Smooth muscle cell (in vitro differentiated cells): ENCODE data around the gene PVALEF. TPM values are rescaled to one million over a fixed set of nuclear protein-coding genes. Genes with fewer than 3 reads are reported as not detected.

ENCODE experiments used
- DNase-seq: peaks from one replicate; lab custom pipeline; 2025; ENCODE audit not compliant: unreplicated experiment; lab: John Stamatoyannopoulos, UW
- H2AFZ ChIP-seq: fragments of 200-600 bp; sonication (generic); 2 replicates; pipeline ENCODE4 v1.6.0; 2016; ENCODE audit warnings: antibody characterized with exemption, low read depth, mild to moderate bottlenecking
- H3F3A ChIP-seq: fragments of 200-600 bp; sonication (generic); 2 replicates; pipeline ENCODE4 v1.6.0; 2017; ENCODE audit warnings: antibody characterized with exemption, low read depth
- H3K27ac ChIP-seq: fragments of 200-600 bp; sonication (generic); 2 replicates; pipeline ENCODE4 v1.5.1; 2016; ENCODE audit warnings: low read depth, mild to moderate bottlenecking
- H3K27me3 ChIP-seq: fragments of 200-600 bp; sonication (generic); 2 replicates; pipeline ENCODE4 v1.6.1; 2016; ENCODE audit warnings: low read depth, mild to moderate bottlenecking
- H3K36me3 ChIP-seq: fragments of 200-600 bp; sonication (generic); 2 replicates; pipeline ENCODE4 v1.5.1; 2016; ENCODE audit warnings: low read depth
- H3K4me1 ChIP-seq: fragments of 200-600 bp; sonication (generic); 2 replicates; pipeline ENCODE4 v1.5.1; 2016; ENCODE audit warnings: low read depth
- H3K4me2 ChIP-seq: fragments of 200-600 bp; sonication (generic); 2 replicates; pipeline ENCODE4 v1.6.0; 2016; ENCODE audit warnings: mild to moderate bottlenecking
- H3K4me3 ChIP-seq: fragments of 200-600 bp; sonication (generic); 2 replicates; pipeline ENCODE4 v1.5.1; 2016; ENCODE audit warnings: mild to moderate bottlenecking
- H3K79me2 ChIP-seq: fragments of 200-600 bp; sonication (generic); 2 replicates; pipeline ENCODE4 v1.6.0; 2016; ENCODE audit warnings: low read depth, mild to moderate bottlenecking
- H3K9ac ChIP-seq: fragments of 200-600 bp; sonication (generic); 2 replicates; pipeline ENCODE4 v1.6.0; 2016; ENCODE audit warnings: low read depth
- H3K9me3 ChIP-seq: fragments of 200-600 bp; sonication (generic); replicated peaks from 2 replicates; pipeline ENCODE4 v1.5.1; 2016; ENCODE audit warnings: low read depth
- H4K20me1 ChIP-seq: fragments of 200-600 bp; sonication (generic); 2 replicates; pipeline ENCODE4 v1.6.0; 2016; ENCODE audit warnings: low read depth
- WGBS: methylation state at CpG from one replicate; pipeline ENCODE4 v1.1.7; 2016; ENCODE audit warnings: low lambda C conversion rate; 5-methylcytosine and 5-hydroxymethylcytosine counted together
- polyA plus RNA-seq: library from polyadenylated mRNA; unstranded; fragments of >200 nt; fragmentation: Nextera tagmentation; extraction: Ambion mirVana; gene quantifications from 2 replicates; pipeline ENCODE4 v1.2.1, GENCODE V29; 2016
- total RNA-seq: library from RNA; depleted of rRNA; stranded (reverse); fragments of >200 nt; gene quantifications from 2 replicates; pipeline ENCODE4 v1.2.3, GENCODE V29; 2014
- TF ChIP-seq, protein P1 (sequence below): fragments of 200-600 bp; sonication (generic); IDR thresholded peaks from 2 replicates; pipeline ENCODE4 v1.5.1; 2017; ENCODE audit warnings: borderline replicate concordance, mild to moderate bottlenecking, antibody characterized with exemption; ENCODE audit not compliant: insufficient read depth, poor library complexity, severe bottlenecking

Gene PVALEF
- total and polyA plus RNA-seq, 2 experiments from 2014 or later, result not detected

DNA sequence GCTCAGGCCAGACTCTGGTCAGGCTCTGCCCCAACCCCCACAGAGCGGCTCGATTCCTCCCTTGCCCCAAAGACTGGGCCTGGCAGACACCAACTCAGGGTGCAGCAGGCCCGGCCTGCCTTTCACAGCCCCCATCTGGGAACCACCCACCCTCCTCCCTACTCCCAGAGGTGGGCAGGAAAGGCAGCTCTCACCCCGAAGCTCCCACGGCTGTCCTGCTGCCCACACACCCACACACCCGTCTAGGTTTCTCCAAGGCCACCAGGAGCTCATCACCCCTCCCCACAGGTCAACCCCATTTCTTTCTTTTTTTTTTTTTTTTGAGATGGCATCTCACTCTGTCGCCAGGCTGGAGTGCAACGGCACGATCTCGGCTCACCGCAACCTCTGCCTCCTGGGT, 53.7 kb downstream of the PVALEF start:
- no peaks in the 10 kb centered on the region for H3F3A ChIP-seq
- H3K4me1 ChIP-seq, result peaks cover 17% of the 10 kb centered on the region
- H4K20me1 ChIP-seq, result no peaks in the 10 kb centered on the region
- no peak overlapping the region for H3K9ac ChIP-seq
- no peak overlapping the region for H2AFZ ChIP-seq
- TF ChIP-seq, protein P1, sequence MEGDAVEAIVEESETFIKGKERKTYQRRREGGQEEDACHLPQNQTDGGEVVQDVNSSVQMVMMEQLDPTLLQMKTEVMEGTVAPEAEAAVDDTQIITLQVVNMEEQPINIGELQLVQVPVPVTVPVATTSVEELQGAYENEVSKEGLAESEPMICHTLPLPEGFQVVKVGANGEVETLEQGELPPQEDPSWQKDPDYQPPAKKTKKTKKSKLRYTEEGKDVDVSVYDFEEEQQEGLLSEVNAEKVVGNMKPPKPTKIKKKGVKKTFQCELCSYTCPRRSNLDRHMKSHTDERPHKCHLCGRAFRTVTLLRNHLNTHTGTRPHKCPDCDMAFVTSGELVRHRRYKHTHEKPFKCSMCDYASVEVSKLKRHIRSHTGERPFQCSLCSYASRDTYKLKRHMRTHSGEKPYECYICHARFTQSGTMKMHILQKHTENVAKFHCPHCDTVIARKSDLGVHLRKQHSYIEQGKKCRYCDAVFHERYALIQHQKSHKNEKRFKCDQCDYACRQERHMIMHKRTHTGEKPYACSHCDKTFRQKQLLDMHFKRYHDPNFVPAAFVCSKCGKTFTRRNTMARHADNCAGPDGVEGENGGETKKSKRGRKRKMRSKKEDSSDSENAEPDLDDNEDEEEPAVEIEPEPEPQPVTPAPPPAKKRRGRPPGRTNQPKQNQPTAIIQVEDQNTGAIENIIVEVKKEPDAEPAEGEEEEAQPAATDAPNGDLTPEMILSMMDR, result no peak
- no peaks in the 10 kb centered on the region for H3K27me3 ChIP-seq
- WGBS, result 96% methylated on average over 11 of the region's 11 CpGs
- no peaks in the 10 kb centered on the region for H3K9me3 ChIP-seq
- no peak for DNase-seq
- H3K4me3 ChIP-seq, result no peak overlapping the region
- no peak overlapping the region for H3K4me2 ChIP-seq
- no peak overlapping the region for H3K27ac ChIP-seq
- H3K79me2 ChIP-seq, result peaks cover 7% of the 10 kb centered on the region
- no peaks in the 10 kb centered on the region for H3K36me3 ChIP-seq

DNA sequence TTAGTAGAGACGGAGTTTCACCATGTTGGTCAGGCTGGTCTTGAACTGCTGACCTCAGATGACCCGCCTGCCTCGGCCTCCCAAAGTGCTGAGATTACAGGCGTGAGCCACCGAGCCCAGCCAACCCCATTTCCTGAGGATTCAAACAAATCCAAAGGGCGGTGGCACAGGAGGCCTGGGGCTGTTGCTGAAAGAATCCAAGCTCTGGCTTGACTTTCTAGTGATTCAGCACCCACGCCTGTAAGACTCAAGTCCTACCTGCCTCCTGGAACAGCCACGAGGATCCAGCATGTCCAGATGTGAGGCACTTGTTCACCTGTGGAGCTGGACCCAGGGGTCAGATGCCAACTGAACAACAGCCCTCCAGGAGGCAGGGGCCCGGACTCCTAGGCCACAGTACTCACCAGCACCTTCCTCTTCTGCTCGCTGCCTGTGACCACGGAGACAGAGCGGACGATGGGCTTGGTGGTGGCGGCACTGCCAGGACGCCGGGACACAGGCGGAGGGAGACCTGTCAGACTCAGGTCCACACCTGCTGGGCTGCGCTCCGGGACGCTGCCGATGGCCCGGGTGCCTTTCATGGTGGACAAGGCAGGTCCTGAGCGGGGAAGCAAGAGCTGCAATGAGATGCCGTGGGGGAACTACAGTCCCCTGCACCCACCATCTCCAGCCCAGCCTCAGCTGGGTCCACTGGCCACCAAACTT, 54.3 kb downstream of the PVALEF start:
- no peak overlapping the region for H3K27ac ChIP-seq
- no peak for DNase-seq
- 98% methylated on average over 24 of the region's 24 CpGs for WGBS
- H3K9me3 ChIP-seq, result no peaks in the 10 kb centered on the region
- no peaks in the 10 kb centered on the region for H3F3A ChIP-seq
- no peaks in the 10 kb centered on the region for H3K27me3 ChIP-seq
- no peaks in the 10 kb centered on the region for H3K36me3 ChIP-seq
- peaks cover 7% of the 10 kb centered on the region for H3K79me2 ChIP-seq
- H4K20me1 ChIP-seq, result no peaks in the 10 kb centered on the region
- no peak overlapping the region for H3K4me2 ChIP-seq
- no peak overlapping the region for H2AFZ ChIP-seq
- H3K9ac ChIP-seq, result no peak overlapping the region
- peaks cover 17% of the 10 kb centered on the region for H3K4me1 ChIP-seq
- TF ChIP-seq, protein P1, result no peak
- H3K4me3 ChIP-seq, result no peak overlapping the region

DNA sequence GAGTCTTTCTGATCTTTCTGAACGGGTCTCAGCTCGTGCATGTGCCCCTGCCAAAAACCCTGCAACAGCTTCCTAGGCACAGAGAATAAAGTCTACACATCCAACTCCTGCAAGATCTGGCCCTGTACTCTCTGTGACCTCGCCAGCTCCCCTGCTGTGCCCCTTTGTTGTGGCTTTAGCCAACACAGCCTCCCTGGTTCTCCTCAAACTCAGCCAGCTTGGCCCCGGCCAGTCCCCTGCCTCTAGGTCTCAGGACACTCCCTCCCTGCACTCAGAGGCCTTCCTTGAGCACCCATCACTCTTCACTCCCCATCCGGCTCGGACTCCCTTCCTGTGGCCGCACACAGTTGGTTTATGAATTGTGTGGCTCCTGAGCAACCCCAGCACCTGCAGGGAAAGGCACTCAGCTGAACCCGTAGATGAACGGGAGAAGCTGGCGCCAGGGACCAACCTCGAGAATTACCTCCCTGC, 56.1 kb downstream of the PVALEF start:
- no peaks in the 10 kb centered on the region for H3K27me3 ChIP-seq
- peaks cover 17% of the 10 kb centered on the region for H3K4me1 ChIP-seq
- peaks cover 7% of the 10 kb centered on the region for H3K79me2 ChIP-seq
- TF ChIP-seq, protein P1, result no peak
- H2AFZ ChIP-seq, result no peak overlapping the region
- H3F3A ChIP-seq, result no peaks in the 10 kb centered on the region
- no peaks in the 10 kb centered on the region for H3K36me3 ChIP-seq
- H3K27ac ChIP-seq, result no peak overlapping the region
- WGBS, result 90% methylated on average over 11 of the region's 11 CpGs
- H3K4me3 ChIP-seq, result peak overlapping the region; percentile 95
- H3K4me2 ChIP-seq, result peak overlapping the region; percentile 100
- no peak for DNase-seq
- H4K20me1 ChIP-seq, result no peaks in the 10 kb centered on the region
- H3K9ac ChIP-seq, result no peak overlapping the region
- no peaks in the 10 kb centered on the region for H3K9me3 ChIP-seq
